Activated CD8-positive, alpha-beta memory T cell treated with anti-CD3 and anti-CD28 coated beads for 36 hours (primary cell): ENCODE data around the gene LRRC8D. TPM values are rescaled to one million over a fixed set of nuclear protein-coding genes. Genes with fewer than 3 reads are reported as not detected.

Experiments used
- total RNA-seq, 2 experiments: library from RNA; stranded (reverse); gene quantifications; one replicate each; pipeline ENCODE4 v1.2.3, GENCODE V29; 2021

Gene LRRC8D
- total RNA-seq, 2 experiments from 2014 or later = 39.4 to 40.4 TPM

Other genes with a start within 250 kb of the LRRC8D start
- 10 to 100 TPM; 50.5 to 55.2 TPM for gene LRRC8C, start 187.9 kb upstream of the LRRC8D start, total RNA-seq
- gene ZNF326, start 174.1 kb downstream of the LRRC8D start, total RNA-seq = 10 to 100 TPM; 26.0 to 26.4 TPM